SK-N-SH (cell line): ENCODE data around the gene SNTG2. TPM values are rescaled to one million over a fixed set of nuclear protein-coding genes. Genes with fewer than 3 reads are reported as not detected.

ENCODE experiments used
- CTCF ChIA-PET: fragments of 300-600, 350-600 bp; formaldehyde crosslinking; extraction: SDS; loops from one replicate; lab custom pipeline; 2021; lab: Yijun Ruan, JAX
- POLR2A ChIA-PET: fragments of 350-600 bp; sonication (Branson Sonifier 250); formaldehyde crosslinking; extraction: SDS; loops from one replicate; lab custom pipeline; 2020; ENCODE audit warnings: antibody characterized with exemption, inconsistent platforms; lab: Yijun Ruan, JAX
- DNase-seq: peaks from one replicate; pipeline ENCODE4 v3.0.0; 2012
- H2AFZ ChIP-seq: fragments of 200-600 bp; sonication (generic); 2 replicates; pipeline ENCODE4 v1.8.1; 2016; ENCODE audit warnings: antibody characterized with exemption, mild to moderate bottlenecking, low read depth
- H3F3A ChIP-seq: fragments of 200-600 bp; sonication (generic); replicated peaks from 2 replicates; pipeline ENCODE3; 2016; ENCODE audit warnings: antibody characterized with exemption, mild to moderate bottlenecking; ENCODE audit not compliant: insufficient read depth
- H3K27ac ChIP-seq, 2 experiments: fragments of 200-500 bp in 1 of 2; fragments of 200-600 bp in 1 of 2; sonication (Bioruptor generic) in 1 of 2; sonication (generic), shearing (Covaris generic) in 1 of 2; 2 replicates each; pipeline versions ENCODE4 v1.5.1 to v1.6.1; 2014 to 2016; ENCODE audit warnings: low read depth in 2 of 2, inconsistent platforms in 1 of 2, low read length in 1 of 2, mild to moderate bottlenecking in 1 of 2, mixed read lengths in 1 of 2
- H3K27me3 ChIP-seq: fragments of 200-600 bp; sonication (generic), shearing (Covaris generic); 2 replicates; pipeline ENCODE4 v1.6.1; 2016; ENCODE audit warnings: mixed run types; ENCODE audit not compliant: insufficient read depth
- H3K36me3 ChIP-seq, 2 experiments: fragments of 200-500 bp in 1 of 2; fragments of 200-600 bp in 1 of 2; sonication (Bioruptor generic) in 1 of 2; sonication (generic) in 1 of 2; replicated peaks in 1 of 2; 2 replicates each; pipeline versions ENCODE3 to v1.5.1; 2014 to 2016; ENCODE audit warnings: low read length in 1 of 2, mild to moderate bottlenecking in 1 of 2; ENCODE audit not compliant: insufficient read depth in 2 of 2, control insufficient read depth in 1 of 2
- H3K4me1 ChIP-seq, 2 experiments: fragments of 200-500 bp in 1 of 2; fragments of 200-600 bp in 1 of 2; sonication (Bioruptor generic) in 1 of 2; sonication (generic), shearing (Covaris generic) in 1 of 2; 2 replicates each; pipeline versions ENCODE4 v1.5.1 to v1.6.1; 2014 to 2016; ENCODE audit warnings: low read depth in 1 of 2, low read length in 1 of 2, mixed run types in 1 of 2; ENCODE audit not compliant: insufficient read depth in 2 of 2, control insufficient read depth in 1 of 2
- H3K4me2 ChIP-seq: fragments of 200-600 bp; sonication (generic), shearing (Covaris generic); 2 replicates; pipeline ENCODE4 v1.6.1; 2017; ENCODE audit warnings: mixed run types
- H3K4me3 ChIP-seq, 2 experiments: fragments of 200-500 bp in 1 of 2; fragments of 200-600 bp in 1 of 2; sonication (Bioruptor generic) in 1 of 2; sonication (generic), shearing (Covaris generic) in 1 of 2; 2 replicates each; pipeline versions ENCODE4 v1.5.1 to v1.8.1; 2014 to 2016; ENCODE audit warnings: low read depth in 2 of 2, inconsistent platforms in 1 of 2, low read length in 1 of 2, mild to moderate bottlenecking in 1 of 2, mixed read lengths in 1 of 2, moderate library complexity in 1 of 2
- H3K79me2 ChIP-seq: fragments of 200-600 bp; sonication (generic); 2 replicates; pipeline ENCODE4 v1.8.1; 2017; ENCODE audit warnings: mild to moderate bottlenecking; ENCODE audit not compliant: insufficient read depth
- H3K9ac ChIP-seq: fragments of 200-600 bp; sonication (generic); 2 replicates; pipeline ENCODE4 v1.6.1; 2017; ENCODE audit warnings: mixed run types
- H3K9me2 ChIP-seq: fragments of 200-600 bp; sonication (generic); 2 replicates; pipeline ENCODE4 v1.6.1; 2017; ENCODE audit warnings: mixed run types
- H3K9me3 ChIP-seq: fragments of 200-600 bp; sonication (generic); 2 replicates; pipeline ENCODE4 v1.6.1; 2017; ENCODE audit warnings: mixed run types, mild to moderate bottlenecking, moderate library complexity
- H4K20me1 ChIP-seq: fragments of 200-600 bp; sonication (generic); 2 replicates; pipeline ENCODE4 v1.6.1; 2017; ENCODE audit warnings: mild to moderate bottlenecking, mixed run types; ENCODE audit not compliant: insufficient read depth
- CHD2 ChIP-seq: fragments of 150-350 bp; IDR thresholded peaks from 2 replicates; pipeline ENCODE4 v1.6.1; 2018; ENCODE audit warnings: low read length; ENCODE audit not compliant: partially characterized antibody
- CTCF ChIP-seq: fragments of 200-600 bp; sonication (generic); IDR thresholded peaks from 2 replicates; pipeline ENCODE4 v1.6.1; 2017; ENCODE audit warnings: antibody characterized with exemption, mild to moderate bottlenecking, moderate library complexity
- EZH2phosphoT487 ChIP-seq: fragments of 200-600 bp; sonication (generic); IDR thresholded peaks from 2 replicates; pipeline ENCODE4 v1.6.1; 2017; ENCODE audit warnings: low read depth, mixed run types, mild to moderate bottlenecking, antibody characterized with exemption, moderate library complexity, borderline replicate concordance
- FOSL2 ChIP-seq: IDR thresholded peaks from 2 replicates; pipeline ENCODE4 v1.4.0; 2012; ENCODE audit warnings: low read depth, mild to moderate bottlenecking, moderate library complexity, borderline replicate concordance
- FOXJ3 ChIP-seq: sonication (generic); formaldehyde crosslinking; IDR thresholded peaks from 2 replicates; pipeline ENCODE4 v1.5.1; 2020; ENCODE audit warnings: mild to moderate bottlenecking, missing genetic modification reagents
- PBX3 ChIP-seq: IDR thresholded peaks from 2 replicates; pipeline ENCODE4; 2012
- RAD21 ChIP-seq: IDR thresholded peaks from 2 replicates; pipeline ENCODE4 v1.6.1; 2012; ENCODE audit warnings: mild to moderate bottlenecking, low read length
- SMC3 ChIP-seq: IDR thresholded peaks from 2 replicates; pipeline ENCODE4 v1.6.1; 2012; ENCODE audit warnings: low read depth, low read length, improper control_type of control experiment
- TCF12 ChIP-seq: IDR thresholded peaks from 2 replicates; pipeline ENCODE4 v1.4.0; 2012
- TEAD4 ChIP-seq: IDR thresholded peaks from 2 replicates; pipeline ENCODE4 v1.4.0; 2012; ENCODE audit warnings: mild to moderate bottlenecking, borderline replicate concordance; ENCODE audit not compliant: insufficient read depth
- WGBS: methylation state at CpG from one replicate; pipeline ENCODE4 v1.1.6; 2017; ENCODE audit warnings: low lambda C conversion rate; 5-methylcytosine and 5-hydroxymethylcytosine counted together
- polyA plus RNA-seq, 3 experiments: library from polyadenylated mRNA; depleted of rRNA; stranded (reverse); fragments of >200 nt; gene quantifications; 2 replicates each; pipeline ENCODE4 v1.2.3, GENCODE V29; 2012

The SNTG2 gene
- polyA plus RNA-seq, 1 of the 3 experiments (the other 2 are of a cell fraction), result not detected

- Histone ChIP-seq H2AFZ (no peak overlapping the region), H3K4me3 (no peak overlapping the region), H3K4me1 (no peaks in the 10 kb centered on the region; a peak in 1 of 4 replicates), H3K27ac (no peak overlapping the region), H3F3A (no peaks in the 10 kb centered on the region), H3K36me3 (no peaks in the 10 kb centered on the region), H3K9me3 (no peaks in the 10 kb centered on the region), H3K79me2 (no peaks in the 10 kb centered on the region), H4K20me1 (no peaks in the 10 kb centered on the region), H3K4me2 (no peak overlapping the region), H3K27me3 (no peaks in the 10 kb centered on the region), H3K9ac (no peak overlapping the region), H3K9me2 (no peaks in the 10 kb centered on the region)
- no peak for TF ChIP-seq TCF12
- TF ChIP-seq EZH2phosphoT487, result no peak
- TF ChIP-seq CHD2, result no peak
- CTCF ChIA-PET, result interaction anchor here (0.7 to 4.7 kb wide), 2 partner anchors 184 to 404 kb away, joined by 3 to 32 read pairs; no protein-coding TSS in a partner anchor
- POLR2A ChIA-PET, result no interaction called here
- no peak for DNase-seq
- 41% methylated on average over 15 of the region's 15 CpGs for WGBS
These were observed 187.3 kb downstream of the SNTG2 start for GRCh38 chr2:1137913-1138391.

GRCh38 chr2:1140389-1141003 lies 189.8 kb downstream of the SNTG2 start:
- 32% methylated on average over 17 of the region's 17 CpGs for WGBS
- TF ChIP-seq FOSL2 (no peak), SMC3 (peak; percentile 39; the same call in 1 of the 2 replicates), CTCF (peak; percentile 58), RAD21 (peak; percentile 65), PBX3 (no peak), FOXJ3 (CRISPR knock-in tag) (0 out of 2 replicates have a peak, but pooled peaks have one; percentile 42), TEAD4 (no peak)

More at GRCh38 chr2:1140389-1141003, 189.8 kb downstream of the SNTG2 start:
- Histone ChIP-seq H3K27ac (no peak overlapping the region), H3K36me3 (no peaks in the 10 kb centered on the region), H3F3A (no peaks in the 10 kb centered on the region), H2AFZ (no peak overlapping the region), H3K9me2 (no peaks in the 10 kb centered on the region), H4K20me1 (no peaks in the 10 kb centered on the region), H3K4me2 (no peak overlapping the region), H3K9me3 (no peaks in the 10 kb centered on the region), H3K79me2 (no peaks in the 10 kb centered on the region), H3K4me1 (no peaks in the 10 kb centered on the region; a peak in 1 of 4 replicates), H3K9ac (no peak overlapping the region), H3K27me3 (no peaks in the 10 kb centered on the region), H3K4me3 (no peak overlapping the region)
- ChIA-PET CTCF (interaction anchor here (0.6 to 3.7 kb wide), 52 partner anchors 9 to 605 kb away, joined by 3 to 46 read pairs (median 5); partner anchors contain the start of gene SNTG2), POLR2A (interaction anchor here (1.5 kb wide), 1 partner anchor 9 kb away, joined by 3 read pairs; no protein-coding TSS in a partner anchor)
- peak; percentile 90 for DNase-seq
